ENCODE data around the gene MEDAG.

- no peak for TF ChIP-seq CTCF (IDR thresholded peaks at IDR 0.05)
- TF ChIP-seq EZH2 (IDR thresholded peaks at IDR 0.05) = no peak
- no peak for TF ChIP-seq EZH2phosphoT487 (IDR thresholded peaks at IDR 0.05)
These were observed 460 bp downstream of the MEDAG start for GRCh38 chr13:30906411-30907051.
